Measurements from ENCODE around the gene HBE1.

DNA sequence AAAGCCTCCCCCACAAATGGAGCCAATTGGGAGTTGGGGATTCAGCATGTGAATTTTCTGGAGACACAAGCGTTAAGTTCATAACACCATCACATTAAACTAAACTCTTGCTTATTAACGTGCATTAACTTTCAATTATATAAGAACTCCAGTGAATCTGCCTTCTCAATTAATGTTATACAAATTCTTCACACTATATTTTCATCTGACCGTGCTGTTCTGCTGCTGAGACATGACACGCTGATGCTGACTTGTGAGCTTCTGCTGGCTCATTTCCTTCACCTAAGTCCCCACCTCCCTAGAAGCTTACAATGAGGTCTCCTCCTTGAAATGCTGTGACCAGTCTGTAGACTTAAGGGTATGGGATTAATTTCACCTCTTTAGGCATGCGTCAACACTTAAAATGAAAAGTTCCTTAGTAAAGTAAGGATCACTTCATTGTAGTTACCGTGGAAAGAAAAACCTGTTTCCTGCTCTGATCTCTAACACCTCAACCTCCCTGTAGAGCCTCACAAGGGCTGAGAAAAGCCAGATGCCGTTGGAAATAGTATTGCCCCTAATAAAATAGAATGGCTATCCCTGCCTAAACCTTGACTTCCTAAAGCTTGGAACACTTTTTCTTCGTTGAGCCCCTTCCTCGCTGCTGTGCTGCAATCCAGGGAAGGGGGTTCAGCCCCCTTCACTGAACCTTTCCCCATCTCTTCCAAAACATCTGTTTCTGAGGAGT, 17.4 kb downstream of the HBE1 start:
- TF ChIP-seq, protein P1, sequence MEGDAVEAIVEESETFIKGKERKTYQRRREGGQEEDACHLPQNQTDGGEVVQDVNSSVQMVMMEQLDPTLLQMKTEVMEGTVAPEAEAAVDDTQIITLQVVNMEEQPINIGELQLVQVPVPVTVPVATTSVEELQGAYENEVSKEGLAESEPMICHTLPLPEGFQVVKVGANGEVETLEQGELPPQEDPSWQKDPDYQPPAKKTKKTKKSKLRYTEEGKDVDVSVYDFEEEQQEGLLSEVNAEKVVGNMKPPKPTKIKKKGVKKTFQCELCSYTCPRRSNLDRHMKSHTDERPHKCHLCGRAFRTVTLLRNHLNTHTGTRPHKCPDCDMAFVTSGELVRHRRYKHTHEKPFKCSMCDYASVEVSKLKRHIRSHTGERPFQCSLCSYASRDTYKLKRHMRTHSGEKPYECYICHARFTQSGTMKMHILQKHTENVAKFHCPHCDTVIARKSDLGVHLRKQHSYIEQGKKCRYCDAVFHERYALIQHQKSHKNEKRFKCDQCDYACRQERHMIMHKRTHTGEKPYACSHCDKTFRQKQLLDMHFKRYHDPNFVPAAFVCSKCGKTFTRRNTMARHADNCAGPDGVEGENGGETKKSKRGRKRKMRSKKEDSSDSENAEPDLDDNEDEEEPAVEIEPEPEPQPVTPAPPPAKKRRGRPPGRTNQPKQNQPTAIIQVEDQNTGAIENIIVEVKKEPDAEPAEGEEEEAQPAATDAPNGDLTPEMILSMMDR (tag by site-specific recombination; IDR thresholded peaks at IDR 0.05), result no peak
- TF ChIP-seq KLF9 (tag by site-specific recombination; IDR thresholded peaks at IDR 0.05; ENCODE audit: low read depth), result no peak
- no peak for TF ChIP-seq PATZ1 (tag by site-specific recombination; IDR thresholded peaks at IDR 0.05)
- no peak for TF ChIP-seq ZNF747 (tag by site-specific recombination; IDR thresholded peaks at IDR 0.05)
- TF ChIP-seq ZNF561 (tag by site-specific recombination; IDR thresholded peaks at IDR 0.05; ENCODE audit: borderline replicate concordance), result no peak
- no peak for TF ChIP-seq ZNF23 (tag by site-specific recombination; IDR thresholded peaks at IDR 0.05; ENCODE audit: borderline replicate concordance)
- no peak for TF ChIP-seq ZNF660 (tag by site-specific recombination; IDR thresholded peaks at IDR 0.05)

Data from HEK293 (cell line).